Measurements from ENCODE around the gene AMIGO1.

Gene AMIGO1

GRCh38 chr1:109501644-109502363 lies 7.7 kb downstream of the AMIGO1 start:
- peaks cover 3% of the 10 kb centered on the region for H3K27me3 Mint-ChIP-seq (ENCODE audit: low read depth)
- H3K4me1 Mint-ChIP-seq (ENCODE audit: low read depth) = peaks cover 53% of the 10 kb centered on the region
- DNase-seq (ENCODE audit: low spot score) = no peak
- no peaks in the 10 kb centered on the region for H3K9me3 Mint-ChIP-seq
- peak overlapping the region; percentile 80 for H3K4me3 Mint-ChIP-seq
- H3K36me3 Mint-ChIP-seq (ENCODE audit: low read depth) = peaks cover 37% of the 10 kb centered on the region
- peak overlapping the region; percentile 94 for H3K27ac Mint-ChIP-seq

- Mint-ChIP-seq H3K27ac (no peak overlapping the region), H3K27me3 (ENCODE audit: low read depth) (no peaks in the 10 kb centered on the region), H3K9me3 (no peaks in the 10 kb centered on the region), H3K4me1 (ENCODE audit: low read depth) (peaks cover 59% of the 10 kb centered on the region), H3K4me3 (no peak overlapping the region), H3K36me3 (ENCODE audit: low read depth) (peaks cover 43% of the 10 kb centered on the region)
- DNase-seq (ENCODE audit: low spot score) = no peak
These were observed 8.6 kb downstream of the AMIGO1 start for GRCh38 chr1:109500941-109501381.

GRCh38 chr1:109499661-109500536 lies 9.6 kb downstream of the AMIGO1 start:
- peaks cover 66% of the 10 kb centered on the region for H3K4me1 Mint-ChIP-seq (ENCODE audit: low read depth)
- no peak overlapping the region for H3K4me3 Mint-ChIP-seq
- H3K9me3 Mint-ChIP-seq = no peaks in the 10 kb centered on the region
- no peaks in the 10 kb centered on the region for H3K27me3 Mint-ChIP-seq (ENCODE audit: low read depth)
- no peak for DNase-seq (ENCODE audit: low spot score)
- no peak overlapping the region for H3K27ac Mint-ChIP-seq
- peaks cover 44% of the 10 kb centered on the region for H3K36me3 Mint-ChIP-seq (ENCODE audit: low read depth)

- peaks cover 43% of the 10 kb centered on the region for H3K36me3 Mint-ChIP-seq (ENCODE audit: low read depth)
- H3K4me1 Mint-ChIP-seq (ENCODE audit: low read depth) = peaks cover 65% of the 10 kb centered on the region
- no peaks in the 10 kb centered on the region for H3K27me3 Mint-ChIP-seq (ENCODE audit: low read depth)
- DNase-seq (ENCODE audit: low spot score) = no peak
- H3K9me3 Mint-ChIP-seq = no peaks in the 10 kb centered on the region
- H3K27ac Mint-ChIP-seq = no peak overlapping the region
- no peak overlapping the region for H3K4me3 Mint-ChIP-seq
These were observed 10.4 kb downstream of the AMIGO1 start for GRCh38 chr1:109499081-109499480.

- Mint-ChIP-seq H3K4me3 (no peak overlapping the region), H3K36me3 (ENCODE audit: low read depth) (peaks cover 41% of the 10 kb centered on the region), H3K27ac (no peak overlapping the region), H3K4me1 (ENCODE audit: low read depth) (peaks cover 59% of the 10 kb centered on the region), H3K9me3 (no peaks in the 10 kb centered on the region), H3K27me3 (ENCODE audit: low read depth) (no peaks in the 10 kb centered on the region)
- no peak for DNase-seq (ENCODE audit: low spot score)
These were observed 11.2 kb downstream of the AMIGO1 start for GRCh38 chr1:109498161-109498801.

- Mint-ChIP-seq H3K27ac (no peak overlapping the region), H3K36me3 (ENCODE audit: low read depth) (peaks cover 36% of the 10 kb centered on the region), H3K4me1 (ENCODE audit: low read depth) (peaks cover 53% of the 10 kb centered on the region), H3K4me3 (no peak overlapping the region), H3K27me3 (ENCODE audit: low read depth) (no peaks in the 10 kb centered on the region), H3K9me3 (no peaks in the 10 kb centered on the region)
- no peak for DNase-seq (ENCODE audit: low spot score)
These were observed 11.9 kb downstream of the AMIGO1 start for GRCh38 chr1:109497449-109498160.

- Mint-ChIP-seq H3K27ac (no peak overlapping the region), H3K4me3 (peak overlapping the region; percentile 96), H3K36me3 (ENCODE audit: low read depth) (peaks cover 34% of the 10 kb centered on the region), H3K4me1 (ENCODE audit: low read depth) (peaks cover 37% of the 10 kb centered on the region), H3K9me3 (no peaks in the 10 kb centered on the region), H3K27me3 (ENCODE audit: low read depth) (no peaks in the 10 kb centered on the region)
- DNase-seq (ENCODE audit: low spot score) = no peak
These were observed 13.8 kb downstream of the AMIGO1 start for GRCh38 chr1:109495738-109496137.

GRCh38 chr1:109493805-109494539 lies 15.6 kb downstream of the AMIGO1 start, which contains the start of gene CYB561D1:
TSS of gene CYB561D1 (plus strand) at chr1:109494094. CDS start at chr1:109494140, 46 bp downstream.
- Mint-ChIP-seq H3K36me3 (ENCODE audit: low read depth) (peaks cover 24% of the 10 kb centered on the region), H3K9me3 (no peaks in the 10 kb centered on the region), H3K27me3 (ENCODE audit: low read depth) (no peaks in the 10 kb centered on the region), H3K4me3 (peak within 1 kb of the TSS; percentile 96), H3K4me1 (ENCODE audit: low read depth) (peaks cover 26% of the 10 kb centered on the region), H3K27ac (peak within 1 kb of the TSS; percentile 81)
- DNase-seq (ENCODE audit: low spot score) = peak; percentile 87

- H3K9me3 Mint-ChIP-seq = no peaks in the 10 kb centered on the region
- peak overlapping the region; percentile 59 for H3K4me3 Mint-ChIP-seq
- peaks cover 22% of the 10 kb centered on the region for H3K4me1 Mint-ChIP-seq (ENCODE audit: low read depth)
- no peak overlapping the region for H3K27ac Mint-ChIP-seq
- no peak for DNase-seq (ENCODE audit: low spot score)
- H3K27me3 Mint-ChIP-seq (ENCODE audit: low read depth) = no peaks in the 10 kb centered on the region
- peaks cover 20% of the 10 kb centered on the region for H3K36me3 Mint-ChIP-seq (ENCODE audit: low read depth)
These were observed 16.3 kb downstream of the AMIGO1 start for GRCh38 chr1:109493227-109493626.

- no peak for DNase-seq (ENCODE audit: low spot score)
- peaks cover 20% of the 10 kb centered on the region for H3K36me3 Mint-ChIP-seq (ENCODE audit: low read depth)
- no peaks in the 10 kb centered on the region for H3K27me3 Mint-ChIP-seq (ENCODE audit: low read depth)
- H3K9me3 Mint-ChIP-seq = no peaks in the 10 kb centered on the region
- peak overlapping the region; percentile 30 for H3K4me3 Mint-ChIP-seq
- H3K27ac Mint-ChIP-seq = no peak overlapping the region
- peaks cover 21% of the 10 kb centered on the region for H3K4me1 Mint-ChIP-seq (ENCODE audit: low read depth)
These were observed 16.7 kb downstream of the AMIGO1 start for GRCh38 chr1:109492779-109493178.

- H3K36me3 Mint-ChIP-seq (ENCODE audit: low read depth) = peaks cover 14% of the 10 kb centered on the region
- H3K27ac Mint-ChIP-seq = no peak overlapping the region
- DNase-seq (ENCODE audit: low spot score) = no peak
- H3K9me3 Mint-ChIP-seq = no peaks in the 10 kb centered on the region
- H3K4me3 Mint-ChIP-seq = no peak overlapping the region
- H3K27me3 Mint-ChIP-seq (ENCODE audit: low read depth) = no peaks in the 10 kb centered on the region
- H3K4me1 Mint-ChIP-seq (ENCODE audit: low read depth) = peaks cover 19% of the 10 kb centered on the region
These were observed 18.2 kb downstream of the AMIGO1 start for GRCh38 chr1:109491372-109491771.

GRCh38 chr1:109490934-109491302 lies 18.6 kb downstream of the AMIGO1 start:
- Mint-ChIP-seq H3K27me3 (ENCODE audit: low read depth) (no peaks in the 10 kb centered on the region), H3K4me1 (ENCODE audit: low read depth) (peaks cover 15% of the 10 kb centered on the region), H3K9me3 (no peaks in the 10 kb centered on the region), H3K4me3 (no peak overlapping the region), H3K27ac (no peak overlapping the region), H3K36me3 (ENCODE audit: low read depth) (peaks cover 9% of the 10 kb centered on the region)
- no peak for DNase-seq (ENCODE audit: low spot score)

All from T-helper 2 cell treated with Interferon-gamma antibody and Interleukin-4, amounts not matched to agents 5 μg/mL and 100 μg/mL, for 36 hours (primary cell).